Femur (tissue), 1 donor: ENCODE results near the gene AKAP13.
A peak's percentile ranks its signal among the peaks of the same experiment; 100 is the strongest.
"Not testable (repeated sequence)": the region's sequence is repeated elsewhere in the genome, so short reads cannot be mapped to it uniquely, and the experiment has no call there.

ENCODE experiments used
- DNase-seq: peaks from one replicate; pipeline ENCODE4 v3.0.0-alpha.2; 2017

AKAP13 gene

GRCh38 chr15:85780225-85780985 is 400.0 kb downstream of the AKAP13 start:
- no peak for DNase-seq

DNA sequence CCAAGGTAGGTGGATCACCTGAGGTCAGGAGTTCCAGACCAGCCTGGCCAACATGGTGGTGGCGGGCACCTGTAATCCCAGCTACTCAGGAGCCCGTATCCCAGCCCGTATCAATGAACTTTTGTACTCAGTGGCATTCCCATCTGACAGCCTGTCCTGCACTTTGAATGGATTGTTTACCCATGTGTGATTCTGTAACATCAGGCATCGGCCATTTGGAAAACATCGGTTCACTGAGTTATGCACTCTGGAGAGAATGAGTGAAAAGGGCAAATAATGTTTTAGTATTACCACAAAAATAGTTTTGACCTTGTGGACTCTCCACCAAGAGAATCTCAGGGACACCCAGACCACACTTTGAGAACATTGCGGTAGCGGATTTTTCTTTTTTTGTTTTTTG is 400.7 kb downstream of the AKAP13 start:
- no peak for DNase-seq

GRCh38 chr15:85782064-85782463 is 401.7 kb downstream of the AKAP13 start:
- no peak for DNase-seq

DNA sequence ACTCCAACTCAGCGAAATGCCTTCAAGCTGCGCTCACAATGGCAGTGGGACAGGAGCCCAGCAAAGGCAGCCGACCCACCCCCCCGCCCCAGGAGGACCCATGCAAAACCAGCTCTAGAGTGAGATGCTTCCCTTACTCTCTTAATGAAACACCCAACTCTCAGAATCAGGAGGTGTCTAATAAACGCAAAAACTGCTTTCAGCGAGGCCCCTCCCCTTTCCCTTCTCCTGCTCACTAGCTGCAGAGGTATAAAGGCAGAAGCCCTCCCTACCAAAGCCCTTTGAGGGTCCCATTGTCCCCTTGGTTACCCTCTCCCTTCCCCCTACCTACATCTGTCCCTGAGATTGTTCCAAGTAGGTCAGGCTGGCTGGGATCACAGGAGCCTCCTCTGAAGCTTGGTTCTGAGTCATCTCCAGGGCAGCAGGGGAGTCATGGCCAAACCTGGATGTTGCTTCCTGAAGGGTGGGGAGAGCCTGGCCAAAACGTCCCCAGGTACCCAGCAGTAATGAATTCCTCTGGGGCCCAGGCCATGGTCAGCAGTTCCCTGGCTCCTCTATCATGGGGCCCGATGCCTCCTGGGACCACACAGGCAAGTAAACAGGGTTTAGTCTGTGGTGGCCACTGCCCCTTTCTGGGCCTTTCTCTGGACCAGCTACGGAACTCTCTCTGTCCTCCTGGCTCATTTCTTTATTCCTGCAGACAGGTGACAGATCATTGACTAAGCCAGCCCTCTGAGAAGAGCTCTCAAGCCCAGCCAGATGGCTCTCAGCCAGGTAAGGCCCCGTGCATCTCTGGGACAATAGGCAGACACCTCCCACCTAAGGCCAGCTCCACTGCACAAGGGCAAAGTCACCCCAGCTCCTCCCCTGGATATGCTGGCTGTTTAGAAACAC is 405.7 kb downstream of the AKAP13 start:
- DNase-seq, result no peak

- no peak for DNase-seq
These were observed 406.3 kb downstream of the AKAP13 start for GRCh38 chr15:85786781-85787114.

DNA sequence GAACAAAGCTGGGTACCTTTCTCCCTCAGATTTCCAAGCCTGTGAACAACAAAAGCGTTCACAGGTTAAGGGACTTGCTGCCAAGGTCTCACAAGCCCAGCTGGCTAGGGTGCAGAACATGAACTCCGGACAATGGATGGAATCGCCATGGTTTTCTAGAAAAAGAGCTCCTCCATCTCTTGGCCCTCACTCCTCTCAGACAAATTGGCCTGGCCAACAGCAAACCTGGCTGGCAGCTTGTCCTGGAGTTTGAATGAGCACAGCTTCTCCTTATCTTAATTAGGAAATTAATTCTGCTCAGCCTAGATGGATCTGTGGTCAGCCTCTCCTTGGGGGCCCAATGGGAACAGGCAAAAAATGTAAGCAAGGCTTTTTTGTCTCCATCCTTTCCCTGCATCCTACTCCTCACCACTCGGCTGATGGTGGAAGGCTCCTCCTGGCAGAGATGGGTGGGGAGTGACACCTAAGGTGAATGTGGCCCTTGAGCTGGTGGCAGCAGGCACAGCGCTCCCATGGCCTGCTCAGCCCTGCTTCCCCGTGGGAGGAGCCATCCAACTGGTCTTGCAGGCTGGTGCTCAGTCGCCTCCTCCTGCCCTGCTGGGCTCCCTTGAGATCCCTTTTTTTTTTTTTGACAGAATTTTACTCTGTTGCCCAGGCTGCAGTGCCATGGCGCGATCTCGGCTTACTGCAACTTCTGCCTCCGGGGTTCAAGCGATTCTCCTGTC is 408.5 kb downstream of the AKAP13 start:
- DNase-seq, result no peak

GRCh38 chr15:85789496-85789875 is 409.1 kb downstream of the AKAP13 start:
- no peak for DNase-seq

DNA sequence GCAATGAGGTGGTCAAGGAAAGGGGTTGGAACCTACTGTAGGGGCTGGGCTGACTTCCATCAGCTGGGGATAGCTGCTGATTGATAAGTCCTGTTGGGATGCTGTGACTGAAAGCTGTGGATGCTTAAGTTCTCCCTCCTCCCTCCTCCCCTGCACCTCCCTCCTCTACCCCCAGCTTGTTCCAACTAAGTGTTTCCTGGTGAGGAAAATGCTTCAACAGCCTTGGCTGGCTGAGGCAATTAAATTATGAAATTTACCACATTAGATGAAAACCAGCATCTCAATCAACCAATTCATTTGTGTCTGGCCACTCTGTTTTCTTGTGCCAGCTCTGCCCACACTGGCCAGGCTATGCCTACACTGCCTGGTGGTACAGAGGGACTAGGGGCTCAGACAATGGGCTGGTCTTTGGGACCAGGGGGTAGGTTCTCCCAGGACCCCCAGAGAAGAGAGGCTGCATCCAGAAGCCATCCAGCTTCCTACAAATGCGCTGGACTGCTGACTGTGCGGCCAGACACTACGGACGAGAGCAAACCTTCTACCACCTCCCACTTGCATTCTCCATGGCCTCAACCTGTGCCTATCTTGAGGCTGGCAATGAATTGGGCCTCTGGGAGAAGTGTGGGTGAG is 411.8 kb downstream of the AKAP13 start:
- no peak for DNase-seq

GRCh38 chr15:85792912-85793590 is 412.6 kb downstream of the AKAP13 start:
- no peak for DNase-seq

DNA sequence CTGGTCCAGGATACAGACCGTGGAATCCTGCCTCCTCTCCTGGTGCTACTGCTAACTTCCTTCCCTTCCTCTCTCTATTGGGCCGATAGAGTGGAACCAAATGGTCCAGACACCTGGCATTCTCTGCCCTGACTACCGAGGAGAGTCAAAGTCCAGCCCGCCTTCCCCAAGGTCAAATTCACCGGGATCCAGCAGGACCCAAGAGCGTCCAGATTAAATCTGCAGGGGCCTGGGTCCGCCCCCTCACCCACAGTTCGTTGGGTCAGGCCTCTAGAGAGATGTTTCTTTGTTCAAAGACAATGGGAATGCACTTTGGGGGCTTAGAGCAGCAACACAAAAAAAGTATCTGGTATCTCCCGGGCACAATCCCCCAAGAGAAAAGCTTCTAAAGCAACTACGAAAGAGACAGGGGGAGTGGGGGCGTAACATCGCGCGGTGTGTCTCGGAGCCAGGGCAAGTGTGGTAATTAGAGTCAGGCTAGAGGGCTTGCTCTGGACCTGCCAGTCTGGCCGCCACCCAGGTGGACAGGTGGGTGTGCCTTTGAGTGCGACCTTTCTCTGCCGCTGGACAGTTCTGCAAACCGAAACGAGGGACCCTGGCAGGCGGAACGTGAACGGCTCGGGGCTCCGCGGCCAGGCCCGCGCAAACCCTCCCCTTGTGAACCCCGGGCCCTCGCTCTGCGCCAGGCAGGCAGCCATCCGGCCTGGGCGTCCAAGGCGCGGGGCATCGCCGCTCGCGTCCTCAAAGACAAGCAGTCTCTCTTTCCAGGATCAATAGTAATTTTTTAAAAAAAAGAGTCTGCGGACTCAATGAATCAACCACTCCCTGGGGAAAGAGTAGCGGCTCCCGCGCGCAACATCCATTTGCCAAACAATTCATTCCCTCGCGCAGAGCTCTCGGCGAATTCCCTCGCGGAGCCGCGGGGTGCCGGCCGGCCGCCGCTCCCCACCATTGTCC is 413.5 kb downstream of the AKAP13 start:
- peak; percentile 53 for DNase-seq

DNA sequence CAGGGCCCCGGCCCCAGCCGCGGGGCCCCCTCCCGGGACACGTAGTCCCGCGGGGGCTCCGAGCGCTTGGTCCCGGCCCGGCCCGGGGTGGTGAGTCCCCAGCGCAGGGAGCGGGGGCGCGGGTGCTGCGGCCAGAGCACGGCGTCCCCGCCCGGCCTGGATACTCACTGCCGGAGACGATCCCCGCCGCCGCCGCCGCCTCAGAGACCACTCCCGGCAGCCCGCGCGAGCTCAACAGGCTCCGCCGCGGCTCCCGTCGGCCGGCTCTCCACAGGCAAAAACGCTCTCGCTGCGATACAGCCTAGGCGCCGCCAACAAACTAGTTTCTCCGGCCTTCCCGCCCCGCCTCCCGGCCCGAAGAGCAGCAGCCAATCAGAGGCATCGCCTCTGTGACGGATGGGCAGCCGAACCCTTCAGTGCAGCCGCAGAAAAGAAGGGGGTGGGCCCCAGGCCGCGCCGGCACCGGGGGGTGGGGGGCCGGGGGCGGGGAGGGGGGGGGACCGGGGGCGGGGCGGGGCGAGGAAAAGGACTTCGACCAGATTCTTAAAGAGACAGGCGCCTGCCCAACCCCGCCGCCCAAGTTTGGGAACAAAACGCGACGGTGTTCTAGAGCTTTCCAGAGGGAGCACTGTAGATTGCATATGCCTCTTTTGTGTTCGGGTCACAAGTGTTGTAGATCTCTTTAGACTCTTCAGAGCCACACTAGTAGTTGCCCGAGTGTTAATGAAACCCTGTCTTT is 414.4 kb downstream of the AKAP13 start, which contains the start of gene KLHL25:
Gene KLHL25, minus strand, starts transcription at position 328 of the 739 bp plus-strand sequence. CDS start 25,115 bp downstream, outside the sequence.
- DNase-seq, result peak; percentile 97

DNA sequence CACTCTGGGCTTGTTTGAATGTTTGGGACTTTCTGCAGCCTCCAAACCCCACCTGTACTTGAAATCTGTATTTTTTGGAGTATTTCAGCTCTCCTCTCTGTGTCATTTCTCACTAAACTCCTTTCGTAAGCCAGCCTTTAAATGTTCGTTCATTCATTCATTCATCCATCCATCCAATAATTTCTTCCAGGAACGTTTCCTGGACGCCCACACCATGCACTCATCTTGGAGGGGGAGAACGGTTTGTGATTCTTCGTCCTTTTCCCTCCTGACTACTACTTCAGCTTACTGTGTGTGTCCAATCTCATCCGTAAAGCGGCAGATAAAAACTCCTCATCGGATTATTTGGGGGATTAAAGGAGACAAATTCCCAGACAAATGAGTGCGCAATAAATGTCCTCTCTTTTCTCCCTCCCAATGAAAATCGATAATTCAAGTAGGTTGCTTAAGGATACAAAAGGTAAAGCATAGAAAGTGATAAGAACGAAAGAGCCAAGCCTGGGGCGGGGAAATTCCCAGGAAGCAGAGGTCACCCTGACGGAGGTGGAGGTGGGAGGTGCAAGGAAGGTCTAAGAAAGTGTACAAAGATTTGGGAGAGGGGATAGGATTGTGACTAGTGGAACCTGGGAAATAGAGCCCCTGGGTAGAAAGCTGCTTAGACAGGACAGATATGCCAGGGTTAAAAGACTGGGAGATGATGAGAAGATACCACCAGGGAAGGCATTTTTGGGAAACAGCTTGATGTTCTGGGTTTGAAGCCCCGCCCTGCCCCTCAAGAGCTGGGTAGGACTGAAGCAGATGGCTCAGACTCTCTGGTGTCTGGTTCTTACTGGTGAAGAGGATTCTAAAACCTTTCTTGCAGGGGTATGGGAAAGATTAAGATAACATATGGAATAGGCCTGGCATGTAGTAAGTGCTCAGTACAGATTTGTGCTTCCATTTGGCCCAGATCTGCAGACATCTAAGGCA is 415.2 kb downstream of the AKAP13 start:
- no peak for DNase-seq

DNA sequence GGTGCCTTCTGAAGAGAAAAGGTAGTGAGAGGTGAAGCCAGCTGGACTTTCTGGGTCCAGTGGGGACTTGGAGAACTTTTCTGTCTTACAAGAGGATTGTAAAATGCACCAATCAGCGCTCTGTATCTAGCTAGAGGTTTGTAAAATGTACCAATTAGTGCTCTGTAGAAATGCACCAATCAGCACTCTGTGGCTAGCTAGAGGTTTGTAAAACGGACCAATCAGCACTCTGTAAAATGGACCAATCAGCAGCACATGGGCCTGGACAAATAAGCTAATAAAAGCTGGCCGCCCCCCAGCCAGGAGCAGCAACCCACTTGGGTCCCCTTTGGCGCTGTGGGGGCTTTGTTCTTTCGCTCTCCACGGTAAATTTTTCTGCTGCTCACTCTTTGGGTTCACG is 416.0 kb downstream of the AKAP13 start:
- DNase-seq, result not testable (repeated sequence)
